ENCODE measurements around the gene ZNF805.

DNA sequence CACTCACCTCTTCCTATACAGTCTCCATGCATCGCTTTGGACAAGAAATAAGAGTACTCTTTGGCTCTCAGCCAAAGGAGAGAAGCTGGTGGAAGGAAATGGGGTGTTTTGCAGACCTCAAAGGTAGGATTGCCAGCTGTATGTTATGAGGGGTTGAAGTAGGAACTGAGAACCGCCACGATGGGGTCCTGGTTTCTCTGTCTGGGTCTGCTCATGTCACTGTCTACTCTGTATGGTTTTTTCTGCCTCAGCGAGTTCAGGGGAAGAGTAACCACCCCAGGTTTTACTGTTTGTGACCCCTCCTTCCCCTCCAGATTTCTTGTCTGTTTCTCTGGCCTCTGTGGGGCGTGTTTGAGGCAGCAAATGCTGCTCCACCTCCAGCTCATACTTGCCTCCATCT, 4.1 kb downstream of the ZNF805 start:
- TF ChIP-seq CTCF (IDR thresholded peaks at IDR 0.05 in 2 of 3, conservative IDR thresholded peaks at IDR 0.05 in 1 of 3; ENCODE audit: borderline replicate concordance in 1 of 3, insufficient read depth in 1 of 3, low read depth in 2 of 3, low read length in 2 of 3): no peak
- no peak for TF ChIP-seq EZH2 (IDR thresholded peaks at IDR 0.05)
- no peak for TF ChIP-seq POLR2AphosphoS5 (IDR thresholded peaks at IDR 0.05; ENCODE audit: low read depth, low read length)
- TF ChIP-seq EGR1 (IDR thresholded peaks at IDR 0.05; ENCODE audit: low read depth): no peak
- no peak for TF ChIP-seq FOSL1 (IDR thresholded peaks at IDR 0.05; ENCODE audit: low read depth)
- TF ChIP-seq POLR2A (IDR thresholded peaks at IDR 0.05; ENCODE audit: borderline replicate concordance, extremely low read depth, insufficient read depth, insufficient read length): no peak
- no peak for TF ChIP-seq SRF (IDR thresholded peaks at IDR 0.05; ENCODE audit: low read depth)

All from HCT116 (cell line).